CD4-positive, alpha-beta T cell (primary cell): ENCODE data around the gene PRG2. TPM values are rescaled to one million over a fixed set of nuclear protein-coding genes. Genes with fewer than 3 reads are reported as not detected.
A peak's percentile ranks its signal among the peaks of the same experiment; 100 is the strongest.

Source experiments
- ATAC-seq: fragments of 200-7000 bp; cut with Tn5 transposase; one replicate; pipeline ENCODE4 v1.10.0; 2022; ENCODE audit warnings: mild to moderate bottlenecking; ENCODE audit not compliant: poor library complexity
- CTCF ChIA-PET: fragments of 350-600 bp; sonication (Branson Sonifier 250); formaldehyde crosslinking; loops from one replicate; lab custom pipeline; 2021; ENCODE audit warnings: antibody characterized with exemption, inconsistent platforms; lab: Charles Lee
- POLR2A ChIA-PET: fragments of 350-600 bp; sonication (Branson Sonifier 250); formaldehyde crosslinking; loops from one replicate; lab custom pipeline; 2021; ENCODE audit warnings: antibody characterized with exemption, inconsistent platforms; lab: Charles Lee
- DNase-seq, 14 experiments: peaks; one replicate each; pipeline ENCODE4 v3.0.0-alpha.2; 2013 to 2020; ENCODE audit warnings: mixed read lengths in 2 of 14
- H3K27ac ChIP-seq, 2 donors: one replicate each; pipeline versions ENCODE4 v1.5.1 to v1.7.0; 2013; ENCODE audit warnings: low read length in 2 of 2, low read depth in 1 of 2, mild to moderate bottlenecking in 1 of 2
- H3K27me3 ChIP-seq, 2 experiments: 1 replicate in 1 of 2; 2 replicates in 1 of 2; pipeline versions ENCODE4 v1.6.1 to v1.7.0; 2013; ENCODE audit warnings: low read length in 2 of 2, control low read depth in 1 of 2, mild to moderate bottlenecking in 1 of 2, moderate library complexity in 1 of 2; ENCODE audit not compliant: insufficient read depth in 2 of 2, control insufficient read depth in 1 of 2
- H3K36me3 ChIP-seq: one replicate; pipeline ENCODE4 v1.6.1; 2013; ENCODE audit warnings: low read length, control low read depth; ENCODE audit not compliant: insufficient read depth
- H3K4me1 ChIP-seq: one replicate; pipeline ENCODE4 v1.6.1; 2013; ENCODE audit warnings: low read length, control low read depth; ENCODE audit not compliant: insufficient read depth
- H3K4me3 ChIP-seq: one replicate; pipeline ENCODE4 v1.5.1; 2013; ENCODE audit warnings: mild to moderate bottlenecking, low read length, moderate library complexity
- H3K9me3 ChIP-seq, 2 experiments: 1 replicate in 1 of 2; 2 replicates in 1 of 2; pipeline versions ENCODE4 v1.6.1 to v1.7.0; 2013; ENCODE audit warnings: low read length in 2 of 2, mild to moderate bottlenecking in 2 of 2, control low read depth in 1 of 2, moderate library complexity in 1 of 2; ENCODE audit not compliant: control insufficient read depth in 1 of 2, insufficient read depth in 1 of 2
- H3K27ac Mint-ChIP-seq: one replicate; pipeline ENCODE4 v1.8.0; 2020; ENCODE audit warnings: mixed read lengths
- H3K27me3 Mint-ChIP-seq: one replicate; pipeline ENCODE4 v1.8.0; 2021; ENCODE audit warnings: mixed read lengths
- H3K36me3 Mint-ChIP-seq: one replicate; pipeline ENCODE4 v1.8.0; 2021; ENCODE audit warnings: low read depth, mixed read lengths
- H3K4me1 Mint-ChIP-seq: one replicate; pipeline ENCODE4 v1.8.0; 2021; ENCODE audit warnings: low read depth, mixed read lengths
- H3K4me3 Mint-ChIP-seq: one replicate; pipeline ENCODE4 v1.8.0; 2020; ENCODE audit warnings: mild to moderate bottlenecking, mixed read lengths
- H3K9me3 Mint-ChIP-seq: one replicate; pipeline ENCODE4 v1.8.0; 2020; ENCODE audit warnings: mixed read lengths
- CTCF ChIP-seq: fragments of 200-600 bp; IDR thresholded peaks from one replicate; pipeline ENCODE4 v1.8.0; 2022; ENCODE audit warnings: antibody characterized with exemption, mild to moderate bottlenecking
- intact Hi-C, 2 experiments: fragments of 100-400 bp; cut with DNase I in 1 of 2; cut with micrococcal nuclease in 1 of 2; formaldehyde crosslinking; loops; one replicate each; pipeline versions ENCODE4 v1.15.1 to v1.9.0; 2023 to 2025; cut with DNase I, micrococcal nuclease
- total RNA-seq, 174 experiments: library from RNA in 2 of 174; stranded (reverse) in 2 of 174; gene quantifications; one replicate each; pipeline ENCODE4 v1.2.3 and lab custom pipeline; 2021 to 2026

Gene PRG2
- total RNA-seq, 2 experiments from 2014 or later = 0.53 to 1.1 TPM

GRCh38 chr11:57353446-57353845, 37.0 kb downstream of the PRG2 start:
- Histone ChIP-seq H3K4me1 (peaks cover 6% of the 10 kb centered on the region), H3K27me3 (peaks cover 0 to 3% of the 10 kb centered on the region in 2 experiments), H3K9me3 (no peaks in the 10 kb centered on the region), H3K4me3 (no peak overlapping the region), H3K36me3 (no peaks in the 10 kb centered on the region), H3K27ac (no peak overlapping the region)
- intact Hi-C loops = no loop called here
- TF ChIP-seq CTCF = no peak
- Mint-ChIP-seq H3K27me3 (peaks cover 23% of the 10 kb centered on the region), H3K4me3 (no peak overlapping the region), H3K27ac (no peak overlapping the region), H3K36me3 (no peaks in the 10 kb centered on the region), H3K4me1 (peaks cover 4% of the 10 kb centered on the region), H3K9me3 (no peaks in the 10 kb centered on the region)
- CTCF ChIA-PET = no interaction called here
- no peak for DNase-seq
- ATAC-seq = no peak
- POLR2A ChIA-PET = no interaction called here

- ATAC-seq (no peak), DNase-seq (no peak)
- H3K27me3 Mint-ChIP-seq = peaks cover 23% of the 10 kb centered on the region
- intact Hi-C loops = no loop called here
- Histone ChIP-seq H3K9me3 (no peaks in the 10 kb centered on the region), H3K36me3 (no peaks in the 10 kb centered on the region), H3K27ac (no peak overlapping the region), H3K4me1 (peaks cover 6% of the 10 kb centered on the region), H3K27me3 (peaks cover 0 to 3% of the 10 kb centered on the region in 2 experiments), H3K4me3 (no peak overlapping the region)
- peaks cover 4% of the 10 kb centered on the region for H3K4me1 Mint-ChIP-seq
- no peaks in the 10 kb centered on the region for H3K9me3 Mint-ChIP-seq
- H3K27ac Mint-ChIP-seq = no peak overlapping the region
- TF ChIP-seq CTCF = no peak
- POLR2A ChIA-PET = no interaction called here
- H3K36me3 Mint-ChIP-seq = no peaks in the 10 kb centered on the region
- CTCF ChIA-PET = no interaction called here
- no peak overlapping the region for H3K4me3 Mint-ChIP-seq
Observed at GRCh38 chr11:57353036-57353435, 37.4 kb downstream of the PRG2 start.

- ATAC-seq (peak; percentile 53), DNase-seq (peak; percentile 34 to 78 (median 50))
- no peak overlapping the region for H3K27ac ChIP-seq
- Mint-ChIP-seq H3K27ac (no peak overlapping the region), H3K9me3 (no peaks in the 10 kb centered on the region), H3K4me1 (peaks cover 4% of the 10 kb centered on the region), H3K36me3 (no peaks in the 10 kb centered on the region), H3K27me3 (peaks cover 21% of the 10 kb centered on the region), H3K4me3 (no peak overlapping the region)
- ChIA-PET POLR2A (no interaction called here), CTCF (interaction anchor here (1.0 kb wide), 1 partner anchor 13 kb away, joined by 3 read pairs; no protein-coding TSS in a partner anchor)
- H3K27me3 ChIP-seq = peaks cover 0 to 3% of the 10 kb centered on the region in 2 experiments
- H3K9me3 ChIP-seq = no peaks in the 10 kb centered on the region
- no peaks in the 10 kb centered on the region for H3K36me3 ChIP-seq
- no peak overlapping the region for H3K4me3 ChIP-seq
- intact Hi-C loops = loop anchor here (2.0 to 10.0 kb wide), 5 partner anchors 78 to 1438 kb away; partner anchors contain the start of gene SLC43A3 (in 1 of the 2)
- H3K4me1 ChIP-seq = peaks cover 12% of the 10 kb centered on the region
- peak; percentile 79 for TF ChIP-seq CTCF
Observed at GRCh38 chr11:57349491-57350274, 40.8 kb downstream of the PRG2 start.
